ENCODE measurements around the gene TMEM59L. TPM values are rescaled to one million over a fixed set of nuclear protein-coding genes. Genes with fewer than 3 reads are reported as not detected.

The TMEM59L gene
- total and polyA plus RNA-seq, 2 of the 4 experiments (the other 2 are of a cell fraction) = under 0.01 to 5.9 TPM

DNA sequence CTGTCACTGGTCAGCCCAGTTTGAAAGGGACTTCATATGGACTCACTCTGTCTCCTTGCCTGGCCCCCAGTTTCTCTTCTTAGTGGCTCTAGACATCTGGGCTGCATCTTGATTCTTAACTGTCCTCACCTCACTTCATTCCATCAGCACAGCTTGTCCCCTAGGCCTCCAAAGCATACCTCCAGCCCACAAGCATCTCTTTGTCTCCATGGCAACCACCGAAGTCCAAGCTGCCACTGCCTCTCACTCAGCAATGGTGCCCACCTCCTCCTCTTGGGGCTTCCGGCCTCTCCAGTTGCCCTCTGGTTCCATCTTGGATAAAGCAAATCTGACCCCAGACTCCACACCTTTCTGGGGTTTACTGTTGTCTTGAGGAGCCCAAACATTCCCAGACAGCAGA, 14.2 kb downstream of the TMEM59L start:
- Histone ChIP-seq H3K9ac (ENCODE audit: low read depth, low read length) (no peak overlapping the region), H3K27ac (ENCODE audit: insufficient read depth, low read length) (no peak overlapping the region), H4K8ac (ENCODE audit: low read depth in 2 of 2, low read length in 2 of 2) (no peak overlapping the region), H2AK5ac (ENCODE audit: low read depth, low read length) (no peak overlapping the region), H4K91ac (ENCODE audit: insufficient read depth, low read depth, low read length) (no peak overlapping the region), H4K20me1 (ENCODE audit: insufficient read depth, low read length) (no peaks in the 10 kb centered on the region), H3K4me3 (ENCODE audit: insufficient read depth, low read depth, low read length) (no peak overlapping the region), H3K4me2 (ENCODE audit: low read depth, low read length) (no peak overlapping the region), H2BK5ac (ENCODE audit: low read depth, low read length, poor library complexity, severe bottlenecking) (no peak overlapping the region), H3K56ac (ENCODE audit: extremely low read depth, insufficient read depth, low read length) (no peak overlapping the region), H2BK20ac (ENCODE audit: low read depth, low read length) (no peak overlapping the region), H3K4me1 (ENCODE audit: control insufficient read depth, insufficient read depth, low read length) (no peaks in the 10 kb centered on the region), H3K27me3 (ENCODE audit: control insufficient read depth, insufficient read depth, low read length) (peaks cover 14% of the 10 kb centered on the region), H4K5ac (ENCODE audit: low read depth, low read length) (no peak overlapping the region), H3K23ac (ENCODE audit: low read depth, low read length) (no peak overlapping the region), H2BK15ac (ENCODE audit: low read depth, low read length) (no peak overlapping the region), H3K9me3 (ENCODE audit: control insufficient read depth, insufficient read depth, low read length) (no peaks in the 10 kb centered on the region), H2BK120ac (ENCODE audit: low read depth, low read length) (no peak overlapping the region), H3K79me1 (ENCODE audit: low read depth in 1 of 2, low read length in 2 of 2) (no peaks in the 10 kb centered on the region), H3K14ac (replicated peaks; ENCODE audit: low read depth, low read length) (no peak overlapping the region), H2AFZ (replicated peaks; ENCODE audit: low read length, poor library complexity) (no peak overlapping the region), H3K36me3 (ENCODE audit: control insufficient read depth, insufficient read depth, low read length) (no peaks in the 10 kb centered on the region), H3K9me1 (ENCODE audit: insufficient read depth, low read length) (no peaks in the 10 kb centered on the region), H2AK9ac (replicated peaks; ENCODE audit: low read depth, low read length, poor library complexity) (no peak overlapping the region), H3K18ac (ENCODE audit: low read depth, low read length) (no peak overlapping the region), H3K4ac (ENCODE audit: low read depth, low read length) (no peak overlapping the region)
- no TSS peak for BruUV-seq (replicated peaks)
- POLR2A ChIA-PET (ENCODE audit: unreplicated experiment) = no interaction called here
- intact Hi-C loops (cut with micrococcal nuclease) (no loop called here), in situ Hi-C loops (cut with MboI; ENCODE audit: low sequenced_read_pairs) (no loop called here), dilution Hi-C loops (cut with HindIII; ENCODE audit: low sequenced_read_pairs, unreplicated experiment) (no loop called here)
- no peak for DNase-seq
- TF ChIP-seq, protein P1, sequence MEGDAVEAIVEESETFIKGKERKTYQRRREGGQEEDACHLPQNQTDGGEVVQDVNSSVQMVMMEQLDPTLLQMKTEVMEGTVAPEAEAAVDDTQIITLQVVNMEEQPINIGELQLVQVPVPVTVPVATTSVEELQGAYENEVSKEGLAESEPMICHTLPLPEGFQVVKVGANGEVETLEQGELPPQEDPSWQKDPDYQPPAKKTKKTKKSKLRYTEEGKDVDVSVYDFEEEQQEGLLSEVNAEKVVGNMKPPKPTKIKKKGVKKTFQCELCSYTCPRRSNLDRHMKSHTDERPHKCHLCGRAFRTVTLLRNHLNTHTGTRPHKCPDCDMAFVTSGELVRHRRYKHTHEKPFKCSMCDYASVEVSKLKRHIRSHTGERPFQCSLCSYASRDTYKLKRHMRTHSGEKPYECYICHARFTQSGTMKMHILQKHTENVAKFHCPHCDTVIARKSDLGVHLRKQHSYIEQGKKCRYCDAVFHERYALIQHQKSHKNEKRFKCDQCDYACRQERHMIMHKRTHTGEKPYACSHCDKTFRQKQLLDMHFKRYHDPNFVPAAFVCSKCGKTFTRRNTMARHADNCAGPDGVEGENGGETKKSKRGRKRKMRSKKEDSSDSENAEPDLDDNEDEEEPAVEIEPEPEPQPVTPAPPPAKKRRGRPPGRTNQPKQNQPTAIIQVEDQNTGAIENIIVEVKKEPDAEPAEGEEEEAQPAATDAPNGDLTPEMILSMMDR (conservative IDR thresholded peaks at IDR 0.05; ENCODE audit: low read depth, low read length) = no peak
- TF ChIP-seq NFE2L2 (IDR thresholded peaks at IDR 0.05; ENCODE audit: low read depth, low read length) (no peak), MAZ (IDR thresholded peaks at IDR 0.05; ENCODE audit: borderline replicate concordance, low read depth, low read length) (no peak), SMC3 (IDR thresholded peaks at IDR 0.05; ENCODE audit: low read depth, low read length) (no peak), MXI1 (IDR thresholded peaks at IDR 0.05; ENCODE audit: borderline replicate concordance, low read depth, low read length) (no peak), RCOR1 (IDR thresholded peaks at IDR 0.05; ENCODE audit: insufficient replicate concordance, low read length) (no peak), POLR2A (IDR thresholded peaks at IDR 0.05; ENCODE audit: low read depth, low read length) (no peak), MAFK (IDR thresholded peaks at IDR 0.05; ENCODE audit: low read depth, low read length) (no peak), BHLHE40 (IDR thresholded peaks at IDR 0.05; ENCODE audit: low read depth, low read length) (no peak), RAD21 (IDR thresholded peaks at IDR 0.05; ENCODE audit: low read length) (no peak)
- CTCF ChIA-PET = no interaction called here
- 17% methylated on average over 1 of the region's 2 CpGs; no CpG with 5 or more reads in 1 of the 2 experiments for WGBS, 2 experiments (ENCODE audit: extremely low coverage in 2 of 2, insufficient read length in 1 of 2)
- ATAC-seq (ENCODE audit: low read depth) = no peak

Data from IMR-90 (cell line).